Karpas-422 (cell line): ENCODE measurements around the gene ENOX1. TPM values are rescaled to one million over a fixed set of nuclear protein-coding genes. Genes with fewer than 3 reads are reported as not detected.

Experiments used
- DNase-seq: peaks from one replicate; pipeline ENCODE4 v3.0.0-alpha.2; 2015
- H2AFZ ChIP-seq: fragments of 200-600 bp; sonication (generic); 2 replicates; pipeline ENCODE4 v1.6.1; 2014; ENCODE audit warnings: antibody characterized with exemption, low read length, mixed read lengths
- H3K27ac ChIP-seq: fragments of 200-600 bp; sonication (generic); 2 replicates; pipeline ENCODE4 v1.5.1; 2014; ENCODE audit warnings: mild to moderate bottlenecking, low read length, moderate library complexity
- H3K27me3 ChIP-seq: fragments of 200-600 bp; sonication (generic); 2 replicates; pipeline ENCODE4 v1.6.1; 2014; ENCODE audit warnings: low read length, mixed read lengths
- H3K36me3 ChIP-seq: fragments of 200-600 bp; sonication (generic); 2 replicates; pipeline ENCODE4 v1.6.1; 2014; ENCODE audit warnings: low read length, mixed read lengths; ENCODE audit not compliant: insufficient read depth
- H3K4me1 ChIP-seq: fragments of 200-600 bp; sonication (generic); 2 replicates; pipeline ENCODE4 v1.6.1; 2014; ENCODE audit warnings: mild to moderate bottlenecking, low read length, mixed read lengths
- H3K4me2 ChIP-seq: fragments of 200-600 bp; sonication (generic); 2 replicates; pipeline ENCODE4 v1.6.1; 2014; ENCODE audit warnings: low read length, low read depth, mild to moderate bottlenecking; ENCODE audit not compliant: poor library complexity, severe bottlenecking
- H3K4me3 ChIP-seq: fragments of 200-600 bp; sonication (generic); 2 replicates; pipeline ENCODE4 v1.5.1; 2014; ENCODE audit warnings: mild to moderate bottlenecking, antibody characterized with exemption, low read length, mixed read lengths
- H3K79me2 ChIP-seq: fragments of 200-600 bp; sonication (generic); 2 replicates; pipeline ENCODE4 v1.6.1; 2014; ENCODE audit warnings: mild to moderate bottlenecking, low read length, mixed read lengths
- H3K9ac ChIP-seq: fragments of 200-600 bp; sonication (generic); 2 replicates; pipeline ENCODE4 v1.6.0; 2014; ENCODE audit warnings: low read length
- H3K9me2 ChIP-seq: fragments of 200-600 bp; sonication (generic), shearing (Covaris generic); replicated peaks from 2 replicates; pipeline ENCODE4 v1.6.0; 2014; ENCODE audit warnings: mild to moderate bottlenecking, low read length, moderate library complexity; ENCODE audit not compliant: insufficient read depth
- H3K9me3 ChIP-seq: fragments of 300-700, 200-600 bp; sonication (generic); 2 replicates; pipeline ENCODE4 v1.6.1; 2014; ENCODE audit warnings: low read length, mixed read lengths
- H4K20me1 ChIP-seq: fragments of 200-600 bp; sonication (generic); 2 replicates; pipeline ENCODE4 v1.6.1; 2014; ENCODE audit warnings: mild to moderate bottlenecking, antibody characterized with exemption, low read length, low read depth; ENCODE audit not compliant: insufficient read depth
- total RNA-seq: library from RNA; depleted of rRNA; stranded (reverse); fragments of >200 nt; shearing (Covaris generic); gene quantifications from 2 replicates; pipeline ENCODE4 v1.2.3, GENCODE V29; 2014; ENCODE audit warnings: low replicate concordance

The ENOX1 gene
- total RNA-seq, 1 experiment from 2014 or later, result not detected

- Histone ChIP-seq H3K4me1 (no peaks in the 10 kb centered on the region), H3K9ac (no peak overlapping the region), H3K79me2 (no peaks in the 10 kb centered on the region)
These were observed 189.7 kb downstream of the ENOX1 start for GRCh38 chr13:43596924-43597598.

GRCh38 chr13:43596006-43596405 is 190.8 kb downstream of the ENOX1 start:
- Histone ChIP-seq H3K4me3 (no peak overlapping the region), H3K27ac (no peak overlapping the region)

More at GRCh38 chr13:43596924-43597598, 189.7 kb downstream of the ENOX1 start:
- no peaks in the 10 kb centered on the region for H3K36me3 ChIP-seq
- no peak for DNase-seq
- H4K20me1 ChIP-seq, result no peaks in the 10 kb centered on the region
- no peak overlapping the region for H3K4me2 ChIP-seq
- no peak overlapping the region for H2AFZ ChIP-seq
- H3K9me3 ChIP-seq, result no peaks in the 10 kb centered on the region
- H3K9me2 ChIP-seq, result no peaks in the 10 kb centered on the region
- no peaks in the 10 kb centered on the region for H3K27me3 ChIP-seq
- H3K4me3 ChIP-seq, result no peak overlapping the region
- H3K27ac ChIP-seq, result no peak overlapping the region

GRCh38 chr13:43587376-43587775 is 199.4 kb downstream of the ENOX1 start:
- Histone ChIP-seq H3K4me2 (no peak overlapping the region), H3K27ac (no peak overlapping the region), H3K9ac (no peak overlapping the region), H3K79me2 (no peaks in the 10 kb centered on the region), H3K9me2 (no peaks in the 10 kb centered on the region), H4K20me1 (no peaks in the 10 kb centered on the region), H3K4me3 (no peak overlapping the region), H2AFZ (no peak overlapping the region), H3K9me3 (no peaks in the 10 kb centered on the region), H3K4me1 (no peaks in the 10 kb centered on the region), H3K27me3 (no peaks in the 10 kb centered on the region), H3K36me3 (no peaks in the 10 kb centered on the region)
- no peak for DNase-seq

More at GRCh38 chr13:43596006-43596405, 190.8 kb downstream of the ENOX1 start:
- H3K9me3 ChIP-seq, result no peaks in the 10 kb centered on the region
- no peaks in the 10 kb centered on the region for H3K9me2 ChIP-seq
- no peaks in the 10 kb centered on the region for H3K79me2 ChIP-seq
- no peaks in the 10 kb centered on the region for H3K4me1 ChIP-seq
- H2AFZ ChIP-seq, result no peak overlapping the region
- H3K9ac ChIP-seq, result no peak overlapping the region
- H3K4me2 ChIP-seq, result no peak overlapping the region
- no peaks in the 10 kb centered on the region for H3K36me3 ChIP-seq
- no peak for DNase-seq
- no peaks in the 10 kb centered on the region for H4K20me1 ChIP-seq
- H3K27me3 ChIP-seq, result no peaks in the 10 kb centered on the region

- Histone ChIP-seq H3K27me3 (no peaks in the 10 kb centered on the region), H3K4me1 (no peaks in the 10 kb centered on the region), H3K4me2 (no peak overlapping the region), H3K79me2 (no peaks in the 10 kb centered on the region), H4K20me1 (no peaks in the 10 kb centered on the region), H3K27ac (no peak overlapping the region), H3K36me3 (no peaks in the 10 kb centered on the region), H3K4me3 (no peak overlapping the region), H3K9me2 (no peaks in the 10 kb centered on the region), H2AFZ (no peak overlapping the region), H3K9me3 (no peaks in the 10 kb centered on the region), H3K9ac (no peak overlapping the region)
- no peak for DNase-seq
These were observed 202.0 kb downstream of the ENOX1 start for GRCh38 chr13:43584751-43585150.

DNA sequence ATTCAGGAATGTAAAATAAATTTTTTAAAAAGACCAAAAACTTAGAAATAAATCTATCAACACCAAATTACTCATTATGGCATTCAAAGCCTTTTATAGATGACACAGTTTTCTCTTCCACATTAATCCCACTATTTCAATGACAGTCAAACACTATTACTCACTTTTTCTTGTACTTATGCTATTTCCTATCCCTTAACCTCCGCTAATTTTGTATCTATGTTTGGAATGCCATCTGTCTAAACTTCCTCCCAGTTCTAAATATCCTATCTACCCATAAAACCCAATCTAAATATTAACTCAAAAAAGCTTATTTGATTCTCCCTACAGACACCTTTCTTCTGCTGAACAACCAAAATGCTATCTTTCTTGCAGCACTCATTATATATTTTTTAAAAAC is 203.5 kb downstream of the ENOX1 start:
- Histone ChIP-seq H3K9me3 (no peaks in the 10 kb centered on the region), H3K27me3 (no peaks in the 10 kb centered on the region), H3K4me2 (no peak overlapping the region), H4K20me1 (no peaks in the 10 kb centered on the region), H3K36me3 (no peaks in the 10 kb centered on the region), H3K9ac (no peak overlapping the region), H3K27ac (no peak overlapping the region), H3K9me2 (no peaks in the 10 kb centered on the region), H2AFZ (no peak overlapping the region), H3K4me3 (no peak overlapping the region), H3K79me2 (no peaks in the 10 kb centered on the region), H3K4me1 (no peaks in the 10 kb centered on the region)
- DNase-seq, result no peak

- no peaks in the 10 kb centered on the region for H3K9me3 ChIP-seq
- H3K36me3 ChIP-seq, result no peaks in the 10 kb centered on the region
- no peak overlapping the region for H2AFZ ChIP-seq
- no peak for DNase-seq
- H3K4me3 ChIP-seq, result no peak overlapping the region
- H4K20me1 ChIP-seq, result no peaks in the 10 kb centered on the region
- H3K79me2 ChIP-seq, result no peaks in the 10 kb centered on the region
- no peak overlapping the region for H3K9ac ChIP-seq
- H3K9me2 ChIP-seq, result no peaks in the 10 kb centered on the region
- H3K27me3 ChIP-seq, result no peaks in the 10 kb centered on the region
- no peak overlapping the region for H3K4me2 ChIP-seq
- no peak overlapping the region for H3K27ac ChIP-seq
- no peaks in the 10 kb centered on the region for H3K4me1 ChIP-seq
These were observed 206.5 kb downstream of the ENOX1 start for GRCh38 chr13:43580280-43580679.

- DNase-seq, result no peak
- Histone ChIP-seq H3K27ac (no peak overlapping the region), H3K79me2 (no peaks in the 10 kb centered on the region), H3K27me3 (no peaks in the 10 kb centered on the region), H3K9ac (no peak overlapping the region), H3K4me3 (no peak overlapping the region), H3K36me3 (no peaks in the 10 kb centered on the region), H3K9me3 (no peaks in the 10 kb centered on the region), H3K4me1 (no peaks in the 10 kb centered on the region), H2AFZ (no peak overlapping the region), H4K20me1 (no peaks in the 10 kb centered on the region), H3K9me2 (no peaks in the 10 kb centered on the region), H3K4me2 (no peak overlapping the region)
These were observed 207.5 kb downstream of the ENOX1 start for GRCh38 chr13:43579321-43579720.

- H3K79me2 ChIP-seq, result no peaks in the 10 kb centered on the region
- H3K27me3 ChIP-seq, result no peaks in the 10 kb centered on the region
- DNase-seq, result no peak
- H2AFZ ChIP-seq, result no peak overlapping the region
- H3K4me2 ChIP-seq, result no peak overlapping the region
- no peak overlapping the region for H3K9ac ChIP-seq
- H3K36me3 ChIP-seq, result no peaks in the 10 kb centered on the region
- H4K20me1 ChIP-seq, result no peaks in the 10 kb centered on the region
- H3K9me2 ChIP-seq, result no peaks in the 10 kb centered on the region
- no peak overlapping the region for H3K4me3 ChIP-seq
- no peaks in the 10 kb centered on the region for H3K4me1 ChIP-seq
- H3K27ac ChIP-seq, result no peak overlapping the region
- H3K9me3 ChIP-seq, result no peaks in the 10 kb centered on the region
These were observed 212.2 kb downstream of the ENOX1 start for GRCh38 chr13:43574605-43575004.
